ENCODE results near the gene KIAA1614.

KIAA1614 gene

GRCh38 chr1:180976732-180977357 lies 64.1 kb downstream of the KIAA1614 start:
- Histone ChIP-seq H3K36me3 (ENCODE audit: control insufficient read depth, insufficient read depth, low read length) (peaks cover 80% of the 10 kb centered on the region), H3K27ac (ENCODE audit: low read depth, low read length, severe bottlenecking) (no peak overlapping the region), H3K4me3 (ENCODE audit: extremely low read depth, insufficient read depth, low read length, poor library complexity, severe bottlenecking) (no peak overlapping the region), H3K9me3 (ENCODE audit: control insufficient read depth, low read length) (no peaks in the 10 kb centered on the region), H3K4me1 (ENCODE audit: control insufficient read depth, insufficient read depth, low read length, poor library complexity, severe bottlenecking) (peaks cover 10% of the 10 kb centered on the region)
- WGBS, 2 experiments (ENCODE audit: insufficient coverage in 2 of 2), result 93 to 98% methylated on average over 4 of the region's 6 CpGs

GRCh38 chr1:180981596-180982387 lies 69.1 kb downstream of the KIAA1614 start:
- Histone ChIP-seq H3K9me3 (ENCODE audit: control insufficient read depth, low read length) (no peaks in the 10 kb centered on the region), H3K4me1 (ENCODE audit: control insufficient read depth, insufficient read depth, low read length, poor library complexity, severe bottlenecking) (peaks cover 12% of the 10 kb centered on the region), H3K4me3 (ENCODE audit: extremely low read depth, insufficient read depth, low read length, poor library complexity, severe bottlenecking) (no peak overlapping the region), H3K27ac (ENCODE audit: low read depth, low read length, severe bottlenecking) (no peak overlapping the region), H3K36me3 (ENCODE audit: control insufficient read depth, insufficient read depth, low read length) (peaks cover 75% of the 10 kb centered on the region)
- 59 to 68% methylated on average over 5 to 7 of the region's 11 CpGs for WGBS, 2 experiments (ENCODE audit: insufficient coverage in 2 of 2)

- Histone ChIP-seq H3K4me3 (ENCODE audit: extremely low read depth, insufficient read depth, low read length, poor library complexity, severe bottlenecking) (no peak overlapping the region), H3K4me1 (ENCODE audit: control insufficient read depth, insufficient read depth, low read length, poor library complexity, severe bottlenecking) (peaks cover 12% of the 10 kb centered on the region), H3K27ac (ENCODE audit: low read depth, low read length, severe bottlenecking) (no peak overlapping the region), H3K9me3 (ENCODE audit: control insufficient read depth, low read length) (no peaks in the 10 kb centered on the region), H3K36me3 (ENCODE audit: control insufficient read depth, insufficient read depth, low read length) (peaks cover 75% of the 10 kb centered on the region)
- no CpG with 5 or more reads among the region's 1 CpG for WGBS, 2 experiments (ENCODE audit: insufficient coverage in 2 of 2)
Measured at GRCh38 chr1:180982422-180982821, 69.7 kb downstream of the KIAA1614 start.

- peaks cover 80% of the 10 kb centered on the region for H3K36me3 ChIP-seq (ENCODE audit: control insufficient read depth, insufficient read depth, low read length)
- no peaks in the 10 kb centered on the region for H3K4me1 ChIP-seq (ENCODE audit: control insufficient read depth, insufficient read depth, low read length, poor library complexity, severe bottlenecking)
- H3K27ac ChIP-seq (ENCODE audit: low read depth, low read length, severe bottlenecking), result no peak overlapping the region
- no peaks in the 10 kb centered on the region for H3K9me3 ChIP-seq (ENCODE audit: control insufficient read depth, low read length)
- 90 to 97% methylated on average over 6 to 8 of the region's 8 CpGs for WGBS, 2 experiments (ENCODE audit: insufficient coverage in 2 of 2)
- H3K4me3 ChIP-seq (ENCODE audit: extremely low read depth, insufficient read depth, low read length, poor library complexity, severe bottlenecking), result no peak overlapping the region
Measured at GRCh38 chr1:180988253-180988752, 75.6 kb downstream of the KIAA1614 start.

- Histone ChIP-seq H3K9me3 (ENCODE audit: control insufficient read depth, low read length) (no peaks in the 10 kb centered on the region), H3K4me3 (ENCODE audit: extremely low read depth, insufficient read depth, low read length, poor library complexity, severe bottlenecking) (no peak overlapping the region), H3K36me3 (ENCODE audit: control insufficient read depth, insufficient read depth, low read length) (peaks cover 55% of the 10 kb centered on the region), H3K27ac (ENCODE audit: low read depth, low read length, severe bottlenecking) (no peak overlapping the region), H3K4me1 (ENCODE audit: control insufficient read depth, insufficient read depth, low read length, poor library complexity, severe bottlenecking) (no peaks in the 10 kb centered on the region)
- WGBS, 2 experiments (ENCODE audit: insufficient coverage in 2 of 2), result 90 to 95% methylated on average over 2 to 3 of the region's 3 CpGs
Measured at GRCh38 chr1:180994262-180994661, 81.6 kb downstream of the KIAA1614 start.

- Histone ChIP-seq H3K4me3 (ENCODE audit: extremely low read depth, insufficient read depth, low read length, poor library complexity, severe bottlenecking) (no peak overlapping the region), H3K27ac (ENCODE audit: low read depth, low read length, severe bottlenecking) (no peak overlapping the region), H3K36me3 (ENCODE audit: control insufficient read depth, insufficient read depth, low read length) (peaks cover 49% of the 10 kb centered on the region), H3K9me3 (ENCODE audit: control insufficient read depth, low read length) (no peaks in the 10 kb centered on the region), H3K4me1 (ENCODE audit: control insufficient read depth, insufficient read depth, low read length, poor library complexity, severe bottlenecking) (no peaks in the 10 kb centered on the region)
- WGBS, 2 experiments (ENCODE audit: insufficient coverage in 2 of 2), result 87% methylated on average over 3 of the region's 4 CpGs; no CpG with 5 or more reads in 1 of the 2 experiments
Measured at GRCh38 chr1:180997843-180998504, 85.3 kb downstream of the KIAA1614 start.
